SJCRH30 (cell line): ENCODE measurements around the gene CSF2RB. TPM values are rescaled to one million over a fixed set of nuclear protein-coding genes. Genes with fewer than 3 reads are reported as not detected.

Experiments
- DNase-seq, 2 experiments: peaks; one replicate each; pipeline ENCODE4 v3.0.0-alpha.2; 2015 to 2020
- H3K27ac ChIP-seq: fragments of 250-450 bp; sonication (Bioruptor Pico); 2 replicates; pipeline ENCODE4 v1.5.1; 2020; ENCODE audit warnings: mild to moderate bottlenecking, moderate library complexity
- H3K27me3 ChIP-seq: fragments of 250-450 bp; sonication (Bioruptor Pico); 2 replicates; pipeline ENCODE4 v1.5.1; 2020; ENCODE audit warnings: mild to moderate bottlenecking, moderate library complexity
- H3K36me3 ChIP-seq: fragments of 250-450 bp; sonication (Bioruptor Pico); 2 replicates; pipeline ENCODE4 v1.5.1; 2020; ENCODE audit warnings: mild to moderate bottlenecking, moderate library complexity
- H3K4me1 ChIP-seq: fragments of 250-450 bp; sonication (Bioruptor Pico); 2 replicates; pipeline ENCODE4 v1.5.1; 2020; ENCODE audit warnings: mild to moderate bottlenecking, moderate library complexity
- H3K4me3 ChIP-seq: fragments of 250-450 bp; sonication (Bioruptor Pico); 2 replicates; pipeline ENCODE4 v1.5.1; 2020; ENCODE audit warnings: mild to moderate bottlenecking, moderate library complexity
- H3K9me3 ChIP-seq: fragments of 250-450 bp; sonication (Bioruptor Pico); replicated peaks from 2 replicates; pipeline ENCODE4 v1.5.1; 2020; ENCODE audit warnings: mild to moderate bottlenecking, moderate library complexity
- total RNA-seq: library from RNA; depleted of rRNA; stranded (reverse); fragments of >200 nt; shearing (Covaris generic); gene quantifications from 2 replicates; pipeline ENCODE4 v1.2.3, GENCODE V29; 2014

The CSF2RB gene
- total RNA-seq, 1 experiment from 2014 or later: not detected

GRCh38 chr22:36934418-36935312 is 21.2 kb downstream of the CSF2RB start:
- Histone ChIP-seq H3K27ac (no peak overlapping the region), H3K36me3 (no peaks in the 10 kb centered on the region), H3K9me3 (no peaks in the 10 kb centered on the region), H3K4me3 (no peak overlapping the region), H3K27me3 (peaks cover 14% of the 10 kb centered on the region), H3K4me1 (no peaks in the 10 kb centered on the region)
- DNase-seq: no peak

DNA sequence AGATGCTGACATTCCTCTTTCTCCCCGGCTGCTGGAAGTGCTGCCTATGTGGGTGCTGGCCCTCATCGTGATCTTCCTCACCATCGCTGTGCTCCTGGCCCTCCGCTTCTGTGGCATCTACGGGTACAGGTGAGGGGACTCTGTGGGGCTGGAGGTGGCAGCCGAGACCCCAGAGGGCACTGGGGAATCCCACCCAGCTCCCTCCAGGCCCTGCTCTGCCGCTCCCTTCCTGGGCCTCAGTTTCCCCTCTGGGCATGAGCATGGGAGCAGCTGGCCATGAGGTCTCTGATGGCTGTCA is 21.8 kb downstream of the CSF2RB start:
- H3K27me3 ChIP-seq: peaks cover 14% of the 10 kb centered on the region
- no peak overlapping the region for H3K4me3 ChIP-seq
- H3K9me3 ChIP-seq: no peaks in the 10 kb centered on the region
- DNase-seq: no peak
- no peak overlapping the region for H3K27ac ChIP-seq
- no peaks in the 10 kb centered on the region for H3K4me1 ChIP-seq
- H3K36me3 ChIP-seq: no peaks in the 10 kb centered on the region

- Histone ChIP-seq H3K27ac (no peak overlapping the region), H3K4me3 (no peak overlapping the region), H3K4me1 (no peaks in the 10 kb centered on the region), H3K9me3 (no peaks in the 10 kb centered on the region), H3K27me3 (peaks cover 14% of the 10 kb centered on the region), H3K36me3 (no peaks in the 10 kb centered on the region)
- DNase-seq: no peak
These were observed 22.3 kb downstream of the CSF2RB start for GRCh38 chr22:36935694-36936093.

DNA sequence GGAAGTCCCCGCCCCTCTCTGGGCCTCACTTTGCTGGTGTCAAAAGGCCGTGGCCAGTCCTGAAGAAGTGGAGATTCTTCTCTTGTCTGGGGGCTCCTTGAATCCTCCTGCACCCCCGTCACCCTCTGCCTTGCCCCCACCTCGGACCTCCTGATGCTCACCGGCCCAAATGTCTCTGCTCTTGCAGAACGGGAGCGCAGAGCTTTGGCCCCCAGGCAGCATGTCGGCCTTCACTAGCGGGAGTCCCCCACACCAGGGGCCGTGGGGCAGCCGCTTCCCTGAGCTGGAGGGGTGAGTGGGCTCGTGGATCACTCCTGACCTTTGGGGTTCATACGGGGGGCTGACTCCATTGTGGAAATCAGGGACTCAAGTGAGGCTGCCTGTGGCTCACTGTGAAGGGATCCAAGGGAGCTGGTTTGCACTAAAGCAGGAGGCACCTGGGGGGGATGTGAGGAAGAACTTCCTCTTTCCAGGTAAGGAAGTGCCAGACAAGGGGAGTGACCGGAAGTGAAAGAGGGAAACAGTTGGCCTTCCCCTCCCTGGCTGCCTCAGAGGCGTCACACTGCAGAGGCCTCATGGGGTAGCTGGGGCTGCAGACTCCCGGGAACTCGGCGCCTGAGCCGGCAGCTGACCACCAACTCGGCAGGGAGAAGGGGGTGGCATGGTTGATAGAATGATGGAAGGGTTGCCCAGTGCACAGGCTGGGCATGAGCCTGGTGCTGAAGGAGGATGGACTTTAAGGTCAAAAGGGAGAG is 23.1 kb downstream of the CSF2RB start:
- H3K27ac ChIP-seq: no peak overlapping the region
- H3K27me3 ChIP-seq: peaks cover 7% of the 10 kb centered on the region; the same call in 1 of the 2 replicates
- H3K36me3 ChIP-seq: no peaks in the 10 kb centered on the region
- no peaks in the 10 kb centered on the region for H3K9me3 ChIP-seq
- DNase-seq: no peak
- no peak overlapping the region for H3K4me3 ChIP-seq
- no peaks in the 10 kb centered on the region for H3K4me1 ChIP-seq

DNA sequence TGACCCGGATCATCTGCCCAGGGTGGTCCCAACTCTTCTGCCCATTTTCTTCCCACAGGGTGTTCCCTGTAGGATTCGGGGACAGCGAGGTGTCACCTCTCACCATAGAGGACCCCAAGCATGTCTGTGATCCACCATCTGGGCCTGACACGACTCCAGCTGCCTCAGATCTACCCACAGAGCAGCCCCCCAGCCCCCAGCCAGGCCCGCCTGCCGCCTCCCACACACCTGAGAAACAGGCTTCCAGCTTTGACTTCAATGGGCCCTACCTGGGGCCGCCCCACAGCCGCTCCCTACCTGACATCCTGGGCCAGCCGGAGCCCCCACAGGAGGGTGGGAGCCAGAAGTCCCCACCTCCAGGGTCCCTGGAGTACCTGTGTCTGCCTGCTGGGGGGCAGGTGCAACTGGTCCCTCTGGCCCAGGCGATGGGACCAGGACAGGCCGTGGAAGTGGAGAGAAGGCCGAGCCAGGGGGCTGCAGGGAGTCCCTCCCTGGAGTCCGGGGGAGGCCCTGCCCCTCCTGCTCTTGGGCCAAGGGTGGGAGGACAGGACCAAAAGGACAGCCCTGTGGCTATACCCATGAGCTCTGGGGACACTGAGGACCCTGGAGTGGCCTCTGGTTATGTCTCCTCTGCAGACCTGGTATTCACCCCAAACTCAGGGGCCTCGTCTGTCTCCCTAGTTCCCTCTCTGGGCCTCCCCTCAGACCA is 24.0 kb downstream of the CSF2RB start:
- Histone ChIP-seq H3K27ac (no peak overlapping the region), H3K36me3 (no peaks in the 10 kb centered on the region), H3K4me1 (no peaks in the 10 kb centered on the region), H3K27me3 (peaks cover 7% of the 10 kb centered on the region; the same call in 1 of the 2 replicates), H3K9me3 (no peaks in the 10 kb centered on the region), H3K4me3 (no peak overlapping the region)
- DNase-seq: no peak

DNA sequence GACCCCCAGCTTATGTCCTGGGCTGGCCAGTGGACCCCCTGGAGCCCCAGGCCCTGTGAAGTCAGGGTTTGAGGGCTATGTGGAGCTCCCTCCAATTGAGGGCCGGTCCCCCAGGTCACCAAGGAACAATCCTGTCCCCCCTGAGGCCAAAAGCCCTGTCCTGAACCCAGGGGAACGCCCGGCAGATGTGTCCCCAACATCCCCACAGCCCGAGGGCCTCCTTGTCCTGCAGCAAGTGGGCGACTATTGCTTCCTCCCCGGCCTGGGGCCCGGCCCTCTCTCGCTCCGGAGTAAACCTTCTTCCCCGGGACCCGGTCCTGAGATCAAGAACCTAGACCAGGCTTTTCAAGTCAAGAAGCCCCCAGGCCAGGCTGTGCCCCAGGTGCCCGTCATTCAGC is 24.6 kb downstream of the CSF2RB start:
- Histone ChIP-seq H3K27me3 (peaks cover 3% of the 10 kb centered on the region; the same call in 1 of the 2 replicates), H3K36me3 (no peaks in the 10 kb centered on the region), H3K4me3 (no peak overlapping the region), H3K27ac (no peak overlapping the region), H3K9me3 (no peaks in the 10 kb centered on the region), H3K4me1 (no peaks in the 10 kb centered on the region)
- no peak for DNase-seq

GRCh38 chr22:36938886-36939285 is 25.5 kb downstream of the CSF2RB start:
- DNase-seq: no peak
- Histone ChIP-seq H3K9me3 (no peaks in the 10 kb centered on the region), H3K27me3 (peaks cover 3% of the 10 kb centered on the region; the same call in 1 of the 2 replicates), H3K27ac (no peak overlapping the region), H3K4me1 (no peaks in the 10 kb centered on the region), H3K4me3 (no peak overlapping the region), H3K36me3 (no peaks in the 10 kb centered on the region)

- H3K27ac ChIP-seq: no peak overlapping the region
- no peaks in the 10 kb centered on the region for H3K36me3 ChIP-seq
- H3K9me3 ChIP-seq: no peaks in the 10 kb centered on the region
- no peaks in the 10 kb centered on the region for H3K4me1 ChIP-seq
- no peak for DNase-seq
- H3K4me3 ChIP-seq: no peak overlapping the region
- peaks cover 3% of the 10 kb centered on the region; the same call in 1 of the 2 replicates for H3K27me3 ChIP-seq
These were observed 27.2 kb downstream of the CSF2RB start for GRCh38 chr22:36940676-36941075.

GRCh38 chr22:36942556-36942955 is 29.1 kb downstream of the CSF2RB start:
- Histone ChIP-seq H3K36me3 (no peaks in the 10 kb centered on the region), H3K27me3 (peaks cover 3% of the 10 kb centered on the region; the same call in 1 of the 2 replicates), H3K27ac (no peak overlapping the region), H3K9me3 (no peaks in the 10 kb centered on the region), H3K4me1 (no peaks in the 10 kb centered on the region), H3K4me3 (no peak overlapping the region)
- DNase-seq: no peak

- Histone ChIP-seq H3K9me3 (no peaks in the 10 kb centered on the region), H3K27ac (no peak overlapping the region), H3K4me3 (no peak overlapping the region), H3K4me1 (no peaks in the 10 kb centered on the region), H3K27me3 (0 out of 2 replicates have a peak, but pooled peaks cover 4% of the 10 kb centered on the region), H3K36me3 (no peaks in the 10 kb centered on the region)
- DNase-seq: no peak
These were observed 33.2 kb downstream of the CSF2RB start for GRCh38 chr22:36946421-36947158.

- no peak for DNase-seq
These were observed 35.1 kb downstream of the CSF2RB start for GRCh38 chr22:36948273-36949225.

DNA sequence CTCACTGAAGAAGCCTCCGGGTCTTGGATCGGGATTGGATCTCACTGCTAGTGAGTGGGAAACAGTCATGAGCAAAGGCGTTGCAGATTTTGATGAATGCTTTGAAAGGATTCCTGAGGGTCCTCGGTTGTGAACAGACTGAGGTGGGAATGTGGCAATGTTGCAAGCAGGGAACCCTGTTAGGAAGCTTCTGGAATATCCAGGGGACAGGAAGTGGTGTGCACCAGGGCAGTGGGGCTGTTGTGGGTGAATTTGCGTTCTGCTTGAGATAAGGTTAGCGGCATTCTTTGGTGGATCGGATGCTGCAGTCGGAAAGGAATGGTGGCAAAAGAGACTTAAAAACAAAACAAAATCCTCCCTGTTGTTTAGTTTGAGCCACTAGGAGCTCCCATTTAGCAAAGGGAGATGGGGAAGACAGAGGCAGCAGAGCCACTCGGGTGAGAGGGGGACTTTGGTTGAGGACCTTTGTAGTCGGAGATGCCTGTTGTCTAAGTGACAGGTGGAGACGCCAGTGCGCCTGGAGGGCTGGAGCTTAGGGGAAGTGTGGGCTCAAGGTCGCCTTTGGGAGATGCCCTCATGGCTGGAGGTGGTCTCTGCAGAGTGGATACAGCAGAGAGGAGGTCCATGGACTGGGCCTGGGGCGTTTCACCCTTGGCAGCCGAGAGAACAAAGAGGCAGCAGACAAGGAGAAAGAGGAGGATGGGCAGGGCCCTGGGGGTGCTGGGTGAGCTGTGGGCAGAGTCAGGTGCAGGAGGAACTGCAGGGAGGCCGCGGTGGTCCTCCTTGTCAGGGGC is 37.6 kb downstream of the CSF2RB start:
- Histone ChIP-seq H3K27me3 (0 out of 2 replicates have a peak, but pooled peaks cover 4% of the 10 kb centered on the region), H3K4me3 (no peak overlapping the region), H3K9me3 (no peaks in the 10 kb centered on the region), H3K36me3 (no peaks in the 10 kb centered on the region), H3K4me1 (no peaks in the 10 kb centered on the region), H3K27ac (no peak overlapping the region)
- no peak for DNase-seq

More at GRCh38 chr22:36948273-36949225, 35.1 kb downstream of the CSF2RB start:
- no peaks in the 10 kb centered on the region for H3K9me3 ChIP-seq
- H3K27ac ChIP-seq: no peak overlapping the region
- no peaks in the 10 kb centered on the region for H3K4me1 ChIP-seq
- no peak overlapping the region for H3K4me3 ChIP-seq
- H3K36me3 ChIP-seq: no peaks in the 10 kb centered on the region
- 0 out of 2 replicates have a peak, but pooled peaks cover 4% of the 10 kb centered on the region for H3K27me3 ChIP-seq

GRCh38 chr22:36951746-36952145 is 38.3 kb downstream of the CSF2RB start:
- Histone ChIP-seq H3K36me3 (no peaks in the 10 kb centered on the region), H3K27me3 (0 out of 2 replicates have a peak, but pooled peaks cover 4% of the 10 kb centered on the region), H3K4me3 (no peak overlapping the region), H3K9me3 (no peaks in the 10 kb centered on the region), H3K27ac (no peak overlapping the region), H3K4me1 (no peaks in the 10 kb centered on the region)
- DNase-seq: no peak
